HG02610 (cell line): Measurements from ENCODE around the gene VPS35L.

Source experiments
- ATAC-seq: cut with Tn5 transposase; IDR thresholded peaks from one replicate; pipeline ENCODE4 v1.9.1; 2021; ENCODE audit warnings: mild to moderate bottlenecking, moderate library complexity; ENCODE audit not compliant: unreplicated experiment

The VPS35L gene

GRCh38 chr16:19737306-19738038 is 182.0 kb downstream of the VPS35L start:
- no peak for ATAC-seq

GRCh38 chr16:19741354-19741753 is 185.9 kb downstream of the VPS35L start:
- ATAC-seq, result no peak

- no peak for ATAC-seq
Observed at GRCh38 chr16:19743816-19744159, 188.3 kb downstream of the VPS35L start.

GRCh38 chr16:19744670-19745069 is 189.2 kb downstream of the VPS35L start:
- ATAC-seq, result no peak

- ATAC-seq, result no peak
Observed at GRCh38 chr16:19745286-19746010, 189.9 kb downstream of the VPS35L start.

GRCh38 chr16:19746561-19746960 is 191.1 kb downstream of the VPS35L start:
- ATAC-seq, result no peak

- ATAC-seq, result no peak
Observed at GRCh38 chr16:19748389-19749168, 193.1 kb downstream of the VPS35L start.

GRCh38 chr16:19749571-19750080 is 194.1 kb downstream of the VPS35L start:
- ATAC-seq, result no peak
